Astrocyte of the cerebellum (primary cell): ENCODE measurements around the gene BATF3.

Experiments used
- DNase-seq: peaks from one replicate; pipeline ENCODE4 v3.0.0-alpha.2; 2011; ENCODE audit warnings: low read depth
- H3K4me3 ChIP-seq: 2 replicates; pipeline ENCODE4 v1.5.1; 2011; ENCODE audit warnings: mild to moderate bottlenecking, low read depth, low read length, moderate library complexity
- in situ Hi-C: cut with HindIII; loops from 2 replicates; pipeline ENCODE4 v1.10.0; 2017; ENCODE audit warnings: low sequenced_read_pairs
- TF ChIP-seq, protein P1 (sequence below): IDR thresholded peaks from 2 replicates; pipeline ENCODE4 v1.5.1; 2012; ENCODE audit warnings: low read length, low read depth, moderate library complexity, mild to moderate bottlenecking; ENCODE audit errors: missing control alignments

BATF3 gene

GRCh38 chr1:212649020-212649419 lies 50.6 kb downstream of the BATF3 start:
- TF ChIP-seq, protein P1, sequence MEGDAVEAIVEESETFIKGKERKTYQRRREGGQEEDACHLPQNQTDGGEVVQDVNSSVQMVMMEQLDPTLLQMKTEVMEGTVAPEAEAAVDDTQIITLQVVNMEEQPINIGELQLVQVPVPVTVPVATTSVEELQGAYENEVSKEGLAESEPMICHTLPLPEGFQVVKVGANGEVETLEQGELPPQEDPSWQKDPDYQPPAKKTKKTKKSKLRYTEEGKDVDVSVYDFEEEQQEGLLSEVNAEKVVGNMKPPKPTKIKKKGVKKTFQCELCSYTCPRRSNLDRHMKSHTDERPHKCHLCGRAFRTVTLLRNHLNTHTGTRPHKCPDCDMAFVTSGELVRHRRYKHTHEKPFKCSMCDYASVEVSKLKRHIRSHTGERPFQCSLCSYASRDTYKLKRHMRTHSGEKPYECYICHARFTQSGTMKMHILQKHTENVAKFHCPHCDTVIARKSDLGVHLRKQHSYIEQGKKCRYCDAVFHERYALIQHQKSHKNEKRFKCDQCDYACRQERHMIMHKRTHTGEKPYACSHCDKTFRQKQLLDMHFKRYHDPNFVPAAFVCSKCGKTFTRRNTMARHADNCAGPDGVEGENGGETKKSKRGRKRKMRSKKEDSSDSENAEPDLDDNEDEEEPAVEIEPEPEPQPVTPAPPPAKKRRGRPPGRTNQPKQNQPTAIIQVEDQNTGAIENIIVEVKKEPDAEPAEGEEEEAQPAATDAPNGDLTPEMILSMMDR: no peak
- in situ Hi-C loops: no loop called here

GRCh38 chr1:212648431-212648830 lies 51.2 kb downstream of the BATF3 start:
- H3K4me3 ChIP-seq: no peak overlapping the region
- in situ Hi-C loops: no loop called here
- TF ChIP-seq, protein P1: no peak
- DNase-seq: no peak

More at GRCh38 chr1:212649020-212649419, 50.6 kb downstream of the BATF3 start:
- no peak for DNase-seq
- no peak overlapping the region for H3K4me3 ChIP-seq

GRCh38 chr1:212647004-212647403 lies 52.6 kb downstream of the BATF3 start:
- TF ChIP-seq, protein P1: no peak
- no peak for DNase-seq
- no peak overlapping the region for H3K4me3 ChIP-seq
- in situ Hi-C loops: no loop called here

- H3K4me3 ChIP-seq: no peak overlapping the region
- TF ChIP-seq, protein P1: no peak
- in situ Hi-C loops: no loop called here
- DNase-seq: no peak
Measured at GRCh38 chr1:212646588-212646987, 53.1 kb downstream of the BATF3 start.

GRCh38 chr1:212645546-212646543 lies 53.8 kb downstream of the BATF3 start:
- DNase-seq: no peak
- in situ Hi-C loops: no loop called here
- H3K4me3 ChIP-seq: no peak overlapping the region
- TF ChIP-seq, protein P1: no peak

DNA sequence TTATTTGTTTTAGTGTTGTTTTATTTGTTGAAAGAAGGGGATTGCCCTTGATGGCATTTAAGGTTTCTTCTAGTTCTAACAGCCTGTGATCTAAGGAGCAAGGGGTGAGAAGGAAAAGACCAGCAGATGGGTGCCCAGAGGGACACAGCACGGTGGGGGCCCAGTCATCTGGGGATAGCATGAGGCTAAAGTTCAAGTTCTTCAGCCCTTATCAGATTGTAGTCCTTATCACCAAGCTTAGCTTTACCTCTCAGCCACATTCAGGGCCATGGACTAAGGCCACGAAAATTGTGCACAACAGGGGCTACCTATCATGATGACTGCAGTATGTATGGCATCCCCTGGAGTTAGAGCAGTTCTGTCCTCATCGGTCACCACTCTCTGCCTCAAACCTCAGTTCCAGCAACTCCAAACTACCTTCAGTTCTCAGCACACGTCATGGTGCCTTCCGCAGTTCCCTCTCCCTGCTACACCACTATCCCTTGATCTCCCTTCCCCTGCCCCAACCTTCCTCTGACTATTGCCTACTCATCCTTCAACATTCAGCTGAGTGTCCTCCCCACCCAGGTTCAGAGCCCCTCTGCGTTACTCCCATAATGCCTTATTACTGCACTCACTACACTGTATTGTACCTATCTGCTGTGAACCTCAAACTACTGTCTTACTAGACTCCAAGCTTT lies 54.6 kb downstream of the BATF3 start:
- H3K4me3 ChIP-seq: no peak overlapping the region
- in situ Hi-C loops: no loop called here
- no peak for DNase-seq
- TF ChIP-seq, protein P1: no peak
